CD14-positive monocyte (primary cell): ENCODE measurements around the gene CNNM1. TPM values are rescaled to one million over a fixed set of nuclear protein-coding genes. Genes with fewer than 3 reads are reported as not detected.

Source experiments
- DNase-seq, 3 donors: peaks; one replicate each; pipeline ENCODE4 v3.0.0-alpha.2; 2011 to 2022
- H2AFZ ChIP-seq: 2 replicates; pipeline ENCODE4 v1.6.0; 2012; ENCODE audit warnings: mild to moderate bottlenecking, low read depth, low read length, inconsistent platforms; ENCODE audit not compliant: insufficient read depth, poor library complexity, severe bottlenecking
- H3K27ac ChIP-seq, 2 donors: 1 replicate in 1 of 2; 2 replicates in 1 of 2; pipeline ENCODE4 v1.5.1; 2012 to 2013; ENCODE audit warnings: low read length in 2 of 2, control low read depth in 1 of 2, inconsistent platforms in 1 of 2, low read depth in 1 of 2, mild to moderate bottlenecking in 1 of 2
- H3K27me3 ChIP-seq, 2 donors: one replicate each; pipeline versions ENCODE4 v1.6.0 to v1.6.1; 2011 to 2013; ENCODE audit warnings: low read length in 2 of 2; ENCODE audit not compliant: control insufficient read depth in 2 of 2, insufficient read depth in 2 of 2
- H3K36me3 ChIP-seq, 2 donors: replicated peaks in 1 of 2; 1 replicate in 1 of 2; 2 replicates in 1 of 2; pipeline versions ENCODE4 v1.5.1 to v1.6.1; 2012 to 2013; ENCODE audit warnings: low read length in 2 of 2, control low read depth in 1 of 2, inconsistent platforms in 1 of 2, mild to moderate bottlenecking in 1 of 2; ENCODE audit not compliant: insufficient read depth in 2 of 2, control insufficient read depth in 1 of 2
- H3K4me1 ChIP-seq, 2 donors: 1 replicate in 1 of 2; 2 replicates in 1 of 2; pipeline versions ENCODE4 v1.5.1 to v1.6.1; 2012 to 2013; ENCODE audit warnings: low read length in 2 of 2, control low read depth in 1 of 2, inconsistent platforms in 1 of 2, mild to moderate bottlenecking in 1 of 2, moderate library complexity in 1 of 2; ENCODE audit not compliant: insufficient read depth in 2 of 2, control insufficient read depth in 1 of 2
- H3K4me2 ChIP-seq: replicated peaks from 2 replicates; pipeline ENCODE3; 2012; ENCODE audit warnings: low read length, moderate library complexity, mild to moderate bottlenecking; ENCODE audit not compliant: poor library complexity, severe bottlenecking; ENCODE audit errors: extremely low read depth
- H3K4me3 ChIP-seq, 3 experiments: fragments of 200-600 bp in 1 of 3; sonication (generic) in 1 of 3; replicated peaks in 1 of 3; 1 replicate in 2 of 3; 2 replicates in 1 of 3; pipeline ENCODE4 v1.5.1; 2011 to 2013; ENCODE audit warnings: low read length in 3 of 3, mild to moderate bottlenecking in 3 of 3, control low read depth in 2 of 3, low read depth in 2 of 3, inconsistent platforms in 1 of 3, moderate library complexity in 1 of 3
- H3K79me2 ChIP-seq: 2 replicates; pipeline ENCODE4 v1.6.0; 2012; ENCODE audit warnings: mild to moderate bottlenecking, control low read depth, inconsistent platforms, low read length, moderate library complexity; ENCODE audit not compliant: insufficient read depth
- H3K9ac ChIP-seq: 2 replicates; pipeline ENCODE4 v1.6.0; 2017; ENCODE audit warnings: low read length, mild to moderate bottlenecking; ENCODE audit not compliant: insufficient read depth, poor library complexity, severe bottlenecking
- H3K9me3 ChIP-seq, 2 donors: replicated peaks in 1 of 2; 1 replicate in 1 of 2; 2 replicates in 1 of 2; pipeline versions ENCODE4 v1.5.1 to v1.6.1; 2012 to 2013; ENCODE audit warnings: low read length in 2 of 2, control low read depth in 1 of 2; ENCODE audit not compliant: control insufficient read depth in 1 of 2, insufficient read depth in 1 of 2
- H4K20me1 ChIP-seq: 2 replicates; pipeline ENCODE4 v1.6.0; 2012; ENCODE audit warnings: mild to moderate bottlenecking, low read length, control low read depth, moderate library complexity; ENCODE audit not compliant: insufficient read depth
- H3K27ac Mint-ChIP-seq, 7 donors: one replicate each; pipeline ENCODE4 v1.8.0; 2020; ENCODE audit warnings: mild to moderate bottlenecking in 7 of 7, mixed read lengths in 7 of 7, moderate library complexity in 6 of 7, inconsistent platforms in 2 of 7
- H3K27me3 Mint-ChIP-seq, 3 donors: one replicate each; pipeline ENCODE4 v1.8.0; 2021 to 2022; ENCODE audit warnings: low read depth in 3 of 3, mild to moderate bottlenecking in 3 of 3, mixed read lengths in 3 of 3, moderate library complexity in 3 of 3, inconsistent platforms in 1 of 3
- H3K36me3 Mint-ChIP-seq, 2 donors: one replicate each; pipeline ENCODE4 v1.8.0; 2020; ENCODE audit warnings: mixed read lengths in 2 of 2, inconsistent platforms in 1 of 2, mild to moderate bottlenecking in 1 of 2
- H3K4me1 Mint-ChIP-seq: one replicate; pipeline ENCODE4 v1.8.0; 2020; ENCODE audit warnings: mild to moderate bottlenecking, mixed read lengths
- H3K4me3 Mint-ChIP-seq, 2 donors: one replicate each; pipeline ENCODE4 v1.8.0; 2020; ENCODE audit warnings: mild to moderate bottlenecking in 2 of 2, mixed read lengths in 2 of 2, moderate library complexity in 1 of 2
- H3K9me3 Mint-ChIP-seq, 7 donors: one replicate each; pipeline ENCODE4 v1.8.0; 2020 to 2022; ENCODE audit warnings: mixed read lengths in 7 of 7, mild to moderate bottlenecking in 6 of 7, moderate library complexity in 6 of 7, inconsistent platforms in 2 of 7
- WGBS: methylation state at CpG from one replicate; pipeline ENCODE4 v1.1.5; 2013; ENCODE audit warnings: missing lambda C conversion rate; ENCODE audit not compliant: insufficient coverage; 5-methylcytosine and 5-hydroxymethylcytosine counted together
- intact Hi-C, 2 donors: fragments of 100-400 bp; cut with micrococcal nuclease; formaldehyde crosslinking; loops; one replicate each; pipeline versions ENCODE4 v1.15.0 to v1.15.1; 2023
- polyA plus RNA-seq, 3 donors: library from polyadenylated mRNA; depleted of rRNA in 1 of 3; unstranded in 2 of 3; stranded (reverse) in 1 of 3; fragments of 300-500 nt in 2 of 3; fragments of >200 nt in 1 of 3; fragmentation: Illumina TruSeq in 2 of 3; gene quantifications; 1 replicate in 2 of 3; 2 replicates in 1 of 3; pipeline ENCODE4 v1.2.3, GENCODE V29; 2012 to 2021
- TF ChIP-seq, protein P1 (sequence below): fragments of 200-600 bp; IDR thresholded peaks from one replicate; pipeline ENCODE4 v1.8.0; 2022; ENCODE audit warnings: antibody characterized with exemption, mild to moderate bottlenecking

CNNM1 gene
- polyA plus RNA-seq, 3 donors: not detected

DNA sequence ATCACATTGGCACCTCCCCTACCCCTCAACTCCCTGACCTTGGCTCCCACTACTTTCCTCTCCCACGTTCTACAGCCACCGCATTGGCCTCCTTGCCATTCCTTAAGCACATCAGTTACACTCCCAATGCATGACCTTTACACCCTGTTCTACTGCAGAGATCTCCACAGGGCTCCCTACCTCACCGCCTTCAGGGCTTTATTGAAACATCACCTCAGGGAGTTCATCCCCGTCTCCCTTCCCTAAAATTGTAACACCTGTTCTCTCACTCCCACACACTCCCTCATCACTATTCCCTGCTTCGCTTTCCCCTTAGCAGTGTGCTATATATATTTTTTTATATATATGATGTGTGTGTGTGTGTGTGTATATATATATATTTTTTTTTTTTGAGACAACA lies 18.5 kb downstream of the CNNM1 start:
- Histone ChIP-seq H3K4me2 (no peak overlapping the region), H3K4me1 (no peaks in the 10 kb centered on the region), H3K9me3 (no peaks in the 10 kb centered on the region), H2AFZ (no peak overlapping the region), H4K20me1 (no peaks in the 10 kb centered on the region), H3K79me2 (no peaks in the 10 kb centered on the region), H3K9ac (no peak overlapping the region), H3K36me3 (no peaks in the 10 kb centered on the region), H3K27me3 (no peaks in the 10 kb centered on the region), H3K4me3 (no peak overlapping the region), H3K27ac (no peak overlapping the region)
- Mint-ChIP-seq H3K27ac (no peak overlapping the region), H3K9me3 (no peaks in the 10 kb centered on the region), H3K4me1 (no peaks in the 10 kb centered on the region), H3K4me3 (no peak overlapping the region), H3K36me3 (no peaks in the 10 kb centered on the region), H3K27me3 (peaks cover 0 to 4% (median 1%) of the 10 kb centered on the region in 3 donors)
- no peak for DNase-seq
- TF ChIP-seq, protein P1, sequence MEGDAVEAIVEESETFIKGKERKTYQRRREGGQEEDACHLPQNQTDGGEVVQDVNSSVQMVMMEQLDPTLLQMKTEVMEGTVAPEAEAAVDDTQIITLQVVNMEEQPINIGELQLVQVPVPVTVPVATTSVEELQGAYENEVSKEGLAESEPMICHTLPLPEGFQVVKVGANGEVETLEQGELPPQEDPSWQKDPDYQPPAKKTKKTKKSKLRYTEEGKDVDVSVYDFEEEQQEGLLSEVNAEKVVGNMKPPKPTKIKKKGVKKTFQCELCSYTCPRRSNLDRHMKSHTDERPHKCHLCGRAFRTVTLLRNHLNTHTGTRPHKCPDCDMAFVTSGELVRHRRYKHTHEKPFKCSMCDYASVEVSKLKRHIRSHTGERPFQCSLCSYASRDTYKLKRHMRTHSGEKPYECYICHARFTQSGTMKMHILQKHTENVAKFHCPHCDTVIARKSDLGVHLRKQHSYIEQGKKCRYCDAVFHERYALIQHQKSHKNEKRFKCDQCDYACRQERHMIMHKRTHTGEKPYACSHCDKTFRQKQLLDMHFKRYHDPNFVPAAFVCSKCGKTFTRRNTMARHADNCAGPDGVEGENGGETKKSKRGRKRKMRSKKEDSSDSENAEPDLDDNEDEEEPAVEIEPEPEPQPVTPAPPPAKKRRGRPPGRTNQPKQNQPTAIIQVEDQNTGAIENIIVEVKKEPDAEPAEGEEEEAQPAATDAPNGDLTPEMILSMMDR: no peak
- WGBS: 96% methylated on average over 3 of the region's 5 CpGs
- intact Hi-C loops: no loop called here

DNA sequence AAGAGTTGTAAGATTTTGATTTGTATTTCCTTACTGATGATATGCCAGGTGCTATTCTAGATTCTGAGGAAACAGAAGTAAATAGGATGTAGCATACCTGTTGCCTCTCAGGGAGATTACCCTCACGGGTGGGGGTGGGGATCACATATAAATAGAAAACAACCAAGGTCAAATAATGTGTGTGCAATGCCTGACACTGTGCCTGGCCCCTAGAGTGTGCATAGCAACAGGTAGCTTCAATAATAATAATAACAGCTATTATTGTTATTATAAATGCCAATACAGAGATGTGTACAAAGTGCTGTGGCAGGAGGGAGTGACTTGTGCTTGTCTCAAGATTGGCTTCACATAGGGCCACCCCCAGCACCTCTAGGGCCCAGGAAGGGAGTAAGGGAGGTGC lies 24.0 kb downstream of the CNNM1 start:
- Histone ChIP-seq H3K4me1 (no peaks in the 10 kb centered on the region), H2AFZ (no peak overlapping the region), H3K79me2 (no peaks in the 10 kb centered on the region), H3K9me3 (no peaks in the 10 kb centered on the region), H3K4me2 (no peak overlapping the region), H3K27me3 (no peaks in the 10 kb centered on the region), H3K27ac (no peak overlapping the region), H3K4me3 (no peak overlapping the region), H3K9ac (no peak overlapping the region), H3K36me3 (no peaks in the 10 kb centered on the region), H4K20me1 (no peaks in the 10 kb centered on the region)
- no peaks in the 10 kb centered on the region for H3K4me1 Mint-ChIP-seq
- peaks cover 1 to 5% (median 2%) of the 10 kb centered on the region in 3 donors for H3K27me3 Mint-ChIP-seq
- WGBS: 100% methylated on average over 1 of the region's 1 CpG
- H3K9me3 Mint-ChIP-seq: peaks cover 0 to 1% (median 0%) of the 10 kb centered on the region in 7 donors
- no peak overlapping the region for H3K27ac Mint-ChIP-seq
- intact Hi-C loops: no loop called here
- no peaks in the 10 kb centered on the region for H3K36me3 Mint-ChIP-seq
- TF ChIP-seq, protein P1: no peak
- no peak for DNase-seq
- no peak overlapping the region for H3K4me3 Mint-ChIP-seq
